ENCODE results near the gene RIOK1.

DNA sequence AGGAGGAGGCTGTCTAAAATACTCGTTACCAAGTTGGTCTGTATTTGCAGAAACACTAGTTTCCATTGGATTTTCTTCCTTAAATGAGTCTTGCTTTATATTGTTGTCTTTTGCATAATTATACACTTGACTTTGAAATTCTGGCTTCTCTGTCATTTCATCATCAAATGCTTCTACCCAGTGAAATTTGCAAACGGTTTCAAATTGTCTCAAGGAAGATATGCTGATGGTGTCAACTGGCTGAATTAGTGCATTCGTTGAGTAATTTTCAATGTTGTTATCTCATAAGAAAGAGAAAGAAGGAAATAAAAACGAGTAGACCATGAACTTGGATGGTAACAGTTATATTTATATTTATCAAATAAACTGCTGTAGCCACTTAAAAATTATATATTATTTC, 10.9 kb upstream of the RIOK1 start:
- TF ChIP-seq CTCF (IDR thresholded peaks at IDR 0.05) (no peak), POLR2A (IDR thresholded peaks at IDR 0.05) (no peak)

All from heart left ventricle (tissue), 13 donors.